H9 (cell line): ENCODE data around the gene MIAT. TPM values are rescaled to one million over a fixed set of nuclear protein-coding genes. Genes with fewer than 3 reads are reported as not detected.

Experiments used
- DNase-seq: peaks from one replicate; pipeline ENCODE4 v3.0.0-alpha.2; 2017
- H2AFZ ChIP-seq: one replicate; pipeline ENCODE4 v1.6.1; 2013; ENCODE audit warnings: mild to moderate bottlenecking, low read length, control low read depth, moderate library complexity
- H2AK5ac ChIP-seq: 2 replicates; pipeline ENCODE4 v1.6.1; 2013; ENCODE audit warnings: low read length, control low read depth, mixed read lengths; ENCODE audit not compliant: insufficient read length
- H2BK120ac ChIP-seq: one replicate; pipeline ENCODE4 v1.6.1; 2013; ENCODE audit warnings: low read depth, mild to moderate bottlenecking, low read length, control low read depth, inconsistent platforms; ENCODE audit not compliant: poor library complexity, severe bottlenecking
- H2BK12ac ChIP-seq: 2 replicates; pipeline ENCODE4 v1.6.1; 2013; ENCODE audit warnings: low read length, control low read depth, mixed read lengths, low read depth; ENCODE audit not compliant: insufficient read length
- H2BK15ac ChIP-seq: 2 replicates; pipeline ENCODE4 v1.6.1; 2013; ENCODE audit warnings: low read depth, low read length, control low read depth
- H2BK20ac ChIP-seq: one replicate; pipeline ENCODE4 v1.6.1; 2013; ENCODE audit warnings: low read depth, mild to moderate bottlenecking, low read length, control low read depth, inconsistent platforms; ENCODE audit not compliant: poor library complexity, severe bottlenecking
- H2BK5ac ChIP-seq: 2 replicates; pipeline ENCODE4 v1.6.1; 2013; ENCODE audit warnings: low read length, control low read depth, mixed read lengths; ENCODE audit not compliant: insufficient read length
- H3K14ac ChIP-seq: 2 replicates; pipeline ENCODE4 v1.6.1; 2013; ENCODE audit warnings: low read length, control low read depth; ENCODE audit not compliant: insufficient read depth
- H3K18ac ChIP-seq: 2 replicates; pipeline ENCODE4 v1.6.1; 2013; ENCODE audit warnings: low read depth, mild to moderate bottlenecking, mixed read lengths, low read length, control low read depth; ENCODE audit not compliant: insufficient read length
- H3K23ac ChIP-seq: 2 replicates; pipeline ENCODE4 v1.6.1; 2013; ENCODE audit warnings: low read length, control low read depth, mixed read lengths, low read depth; ENCODE audit not compliant: insufficient read length
- H3K23me2 ChIP-seq: 2 replicates; pipeline ENCODE4 v1.6.1; 2013; ENCODE audit warnings: low read depth, mild to moderate bottlenecking, mixed read lengths, low read length, control low read depth; ENCODE audit not compliant: insufficient read length, poor library complexity, severe bottlenecking
- H3K27ac ChIP-seq: 2 replicates; pipeline ENCODE4 v1.5.1; 2013; ENCODE audit warnings: low read length, control low read depth, mixed read lengths, low read depth; ENCODE audit not compliant: insufficient read length
- H3K27me3 ChIP-seq: 2 replicates; pipeline ENCODE4 v1.6.1; 2013; ENCODE audit warnings: low read length, control low read depth, inconsistent platforms; ENCODE audit not compliant: insufficient read depth
- H3K4ac ChIP-seq: 2 replicates; pipeline ENCODE4 v1.6.1; 2013; ENCODE audit warnings: low read depth, mild to moderate bottlenecking, control low read depth, inconsistent platforms, low read length, moderate library complexity
- H3K4me1 ChIP-seq: 2 replicates; pipeline ENCODE4 v1.6.1; 2013; ENCODE audit warnings: low read length, control low read depth, inconsistent platforms; ENCODE audit not compliant: insufficient read depth
- H3K4me2 ChIP-seq: 2 replicates; pipeline ENCODE4 v1.6.1; 2013; ENCODE audit warnings: low read length, control low read depth, mixed read lengths; ENCODE audit not compliant: insufficient read length, insufficient read depth
- H3K56ac ChIP-seq: 2 replicates; pipeline ENCODE4 v1.6.1; 2013; ENCODE audit warnings: low read depth, mild to moderate bottlenecking, mixed read lengths, low read length, control low read depth; ENCODE audit not compliant: insufficient read length
- H3K79me1 ChIP-seq: 2 replicates; pipeline ENCODE4 v1.6.1; 2013; ENCODE audit warnings: low read depth, mild to moderate bottlenecking, moderate library complexity, low read length, control low read depth, inconsistent platforms; ENCODE audit not compliant: insufficient read depth, poor library complexity, severe bottlenecking
- H3K79me2 ChIP-seq: 2 replicates; pipeline ENCODE4 v1.6.1; 2013; ENCODE audit warnings: low read length, control low read depth, inconsistent platforms; ENCODE audit not compliant: insufficient read depth
- H3K9ac ChIP-seq: 2 replicates; pipeline ENCODE4 v1.6.1; 2013; ENCODE audit warnings: low read length, control low read depth, mixed read lengths; ENCODE audit not compliant: insufficient read length; ENCODE audit errors: extremely low read depth
- H3K9me3 ChIP-seq: one replicate; pipeline ENCODE4 v1.6.1; 2013; ENCODE audit warnings: low read depth, low read length, inconsistent platforms; ENCODE audit not compliant: control insufficient read depth
- H3T11ph ChIP-seq: one replicate; pipeline ENCODE4 v1.6.1; 2013; ENCODE audit warnings: mild to moderate bottlenecking, low read length, control low read depth, inconsistent platforms
- H4K20me1 ChIP-seq: one replicate; pipeline ENCODE4 v1.6.1; 2013; ENCODE audit not compliant: control insufficient read depth, insufficient read length, insufficient read depth
- H4K5ac ChIP-seq: 2 replicates; pipeline ENCODE4 v1.6.1; 2013; ENCODE audit warnings: low read depth, mild to moderate bottlenecking, mixed read lengths, low read length, control low read depth; ENCODE audit not compliant: insufficient read length
- H4K8ac ChIP-seq: replicated peaks from 2 replicates; pipeline ENCODE4 v1.6.1; 2013; ENCODE audit warnings: low read length, control low read depth, mixed read lengths, low read depth; ENCODE audit not compliant: insufficient read length
- H4K91ac ChIP-seq: 2 replicates; pipeline ENCODE4 v1.6.1; 2013; ENCODE audit warnings: low read depth, mild to moderate bottlenecking, moderate library complexity, mixed read lengths, low read length, control low read depth; ENCODE audit not compliant: insufficient read length
- H3K27ac Mint-ChIP-seq, 3 experiments: 2 replicates in 2 of 3; 3 replicates in 1 of 3; pipeline ENCODE4 v1.8.0; 2020 to 2021; ENCODE audit warnings: mixed read lengths in 3 of 3, mild to moderate bottlenecking in 1 of 3, moderate library complexity in 1 of 3
- H3K27me3 Mint-ChIP-seq: 2 replicates; pipeline ENCODE4 v1.8.0; 2021; ENCODE audit warnings: low read depth, mild to moderate bottlenecking, moderate library complexity, mixed read lengths
- H3K36me3 Mint-ChIP-seq, 3 experiments: 2 replicates in 2 of 3; 3 replicates in 1 of 3; pipeline ENCODE4 v1.8.0; 2020 to 2021; ENCODE audit warnings: low read depth in 3 of 3, mixed read lengths in 3 of 3; ENCODE audit not compliant: insufficient read depth in 1 of 3
- H3K4me1 Mint-ChIP-seq, 2 experiments: 2 replicates each; pipeline ENCODE4 v1.8.0; 2020; ENCODE audit warnings: mixed read lengths in 2 of 2
- H3K4me3 Mint-ChIP-seq, 2 experiments: 2 replicates in 1 of 2; 3 replicates in 1 of 2; pipeline ENCODE4 v1.8.0; 2020 to 2021; ENCODE audit warnings: mild to moderate bottlenecking in 2 of 2, mixed read lengths in 2 of 2, moderate library complexity in 1 of 2
- H3K9me3 Mint-ChIP-seq, 2 experiments: 2 replicates in 1 of 2; 3 replicates in 1 of 2; pipeline ENCODE4 v1.8.0; 2020; ENCODE audit warnings: mild to moderate bottlenecking in 2 of 2, mixed read lengths in 2 of 2, moderate library complexity in 1 of 2
- WGBS: extraction: QIAGEN DNeasy Blood & Tissue Kit; methylation state at CpG from one replicate; pipeline ENCODE4 v1.1.7; 2013; ENCODE audit warnings: missing lambda C conversion rate, low lambda C conversion rate, mixed read lengths; ENCODE audit not compliant: insufficient read length; ENCODE audit errors: extremely low coverage; 5-methylcytosine and 5-hydroxymethylcytosine counted together
- total RNA-seq: library from RNA; stranded (reverse); gene quantifications from 2 replicates; pipeline ENCODE4 v1.2.1, GENCODE V29; 2021
- TF ChIP-seq, protein P1 (sequence below): fragments of 200-600 bp; sonication (generic); conservative IDR thresholded peaks from 3 replicates; pipeline ENCODE4 v1.8.0; 2021; ENCODE audit warnings: antibody characterized with exemption, mild to moderate bottlenecking

MIAT gene
- total RNA-seq, 1 experiment from 2014 or later = 85.6 TPM

DNA sequence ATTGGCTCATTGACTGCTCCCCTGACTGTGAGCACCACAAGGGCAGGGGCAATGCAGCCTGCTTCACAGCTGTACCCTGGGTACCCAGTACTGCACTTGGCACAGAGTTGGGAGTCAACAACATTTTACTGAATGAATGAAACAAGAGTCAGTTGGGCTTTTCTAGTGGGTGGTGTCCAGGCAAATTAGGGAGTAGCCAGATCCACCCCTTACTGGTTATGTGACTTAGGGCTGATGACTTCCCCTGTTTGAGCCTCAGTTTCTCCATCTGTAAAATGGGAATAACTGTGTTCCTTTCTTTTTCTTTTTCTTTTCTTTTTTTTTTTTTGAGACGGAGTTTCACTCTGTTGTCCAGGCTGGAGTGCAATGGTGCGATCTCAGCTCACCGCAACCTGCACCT, 23.1 kb downstream of the MIAT start:
- H3K27ac Mint-ChIP-seq = peak overlapping the region in 1 of 3 experiments; percentile 86; a peak in 2 of 7 replicates
- H2BK15ac ChIP-seq = no peak overlapping the region

More for the DNA sequence above, 23.1 kb downstream of the MIAT start:
- Histone ChIP-seq H3K27ac (no peak overlapping the region), H3K23me2 (no peaks in the 10 kb centered on the region), H2AFZ (no peak overlapping the region), H4K91ac (no peak overlapping the region), H3K79me2 (no peaks in the 10 kb centered on the region), H2BK12ac (peak overlapping the region; percentile 2), H3K4me2 (no peak overlapping the region), H3K4ac (no peak overlapping the region), H4K20me1 (no peaks in the 10 kb centered on the region), H3K23ac (no peak overlapping the region), H3K27me3 (no peaks in the 10 kb centered on the region), H4K8ac (no peak overlapping the region), H2AK5ac (no peak overlapping the region), H3K79me1 (no peaks in the 10 kb centered on the region), H3T11ph (no peak overlapping the region), H3K4me1 (peaks cover 5% of the 10 kb centered on the region; the same call in 1 of the 2 replicates), H3K14ac (no peak overlapping the region), H3K56ac (no peak overlapping the region), H2BK120ac (no peak overlapping the region), H3K9ac (no peak overlapping the region), H2BK20ac (no peak overlapping the region), H3K18ac (no peak overlapping the region), H4K5ac (no peak overlapping the region), H2BK5ac (no peak overlapping the region), H3K9me3 (no peaks in the 10 kb centered on the region)
- H3K27me3 Mint-ChIP-seq = no peaks in the 10 kb centered on the region; the same call in 1 of the 2 replicates
- peaks cover 49 to 60% of the 10 kb centered on the region in 2 experiments for H3K4me1 Mint-ChIP-seq
- TF ChIP-seq, protein P1, sequence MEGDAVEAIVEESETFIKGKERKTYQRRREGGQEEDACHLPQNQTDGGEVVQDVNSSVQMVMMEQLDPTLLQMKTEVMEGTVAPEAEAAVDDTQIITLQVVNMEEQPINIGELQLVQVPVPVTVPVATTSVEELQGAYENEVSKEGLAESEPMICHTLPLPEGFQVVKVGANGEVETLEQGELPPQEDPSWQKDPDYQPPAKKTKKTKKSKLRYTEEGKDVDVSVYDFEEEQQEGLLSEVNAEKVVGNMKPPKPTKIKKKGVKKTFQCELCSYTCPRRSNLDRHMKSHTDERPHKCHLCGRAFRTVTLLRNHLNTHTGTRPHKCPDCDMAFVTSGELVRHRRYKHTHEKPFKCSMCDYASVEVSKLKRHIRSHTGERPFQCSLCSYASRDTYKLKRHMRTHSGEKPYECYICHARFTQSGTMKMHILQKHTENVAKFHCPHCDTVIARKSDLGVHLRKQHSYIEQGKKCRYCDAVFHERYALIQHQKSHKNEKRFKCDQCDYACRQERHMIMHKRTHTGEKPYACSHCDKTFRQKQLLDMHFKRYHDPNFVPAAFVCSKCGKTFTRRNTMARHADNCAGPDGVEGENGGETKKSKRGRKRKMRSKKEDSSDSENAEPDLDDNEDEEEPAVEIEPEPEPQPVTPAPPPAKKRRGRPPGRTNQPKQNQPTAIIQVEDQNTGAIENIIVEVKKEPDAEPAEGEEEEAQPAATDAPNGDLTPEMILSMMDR = no peak
- peaks cover 1 to 23% (median 12%) of the 10 kb centered on the region in 3 experiments for H3K36me3 Mint-ChIP-seq
- DNase-seq = no peak
- WGBS = no CpG with 5 or more reads among the region's 3 CpGs
- H3K9me3 Mint-ChIP-seq = no peaks in the 10 kb centered on the region; a peak in 1 of 5 replicates
- H3K4me3 Mint-ChIP-seq = no peak overlapping the region
